ENCODE measurements around the gene UBE2E2.

GRCh38 chr3:23159929-23160328 lies 43.2 kb upstream of the UBE2E2 start:
- no peak for TF ChIP-seq CTCF (IDR thresholded peaks at IDR 0.05)
- no peak for TF ChIP-seq EZH2phosphoT487 (IDR thresholded peaks at IDR 0.05)
